Stimulated activated CD8-positive, alpha-beta memory T cell treated with anti-CD3 and anti-CD28 coated beads, Interleukin-4, amount 100 ng/mL, for 48 hours (primary cell): Measurements from ENCODE around the gene UBQLNL.

ENCODE experiments used
- DNase-seq: peaks from one replicate; pipeline ENCODE4 v3.0.0-alpha.2; 2020

Gene UBQLNL

GRCh38 chr11:5507177-5507932, 9.1 kb downstream of the UBQLNL start:
- DNase-seq, result no peak

- DNase-seq, result no peak
Measured at GRCh38 chr11:5505363-5506048, 11.0 kb downstream of the UBQLNL start.

- DNase-seq, result no peak
Measured at GRCh38 chr11:5504403-5504921, 12.0 kb downstream of the UBQLNL start.

GRCh38 chr11:5500393-5500801, 16.1 kb downstream of the UBQLNL start:
- DNase-seq, result no peak

GRCh38 chr11:5499671-5500070, 16.8 kb downstream of the UBQLNL start:
- DNase-seq, result no peak

GRCh38 chr11:5489576-5490357, 26.7 kb downstream of the UBQLNL start:
- no peak for DNase-seq

GRCh38 chr11:5488798-5489399, 27.6 kb downstream of the UBQLNL start:
- DNase-seq, result no peak

GRCh38 chr11:5488385-5488784, 28.1 kb downstream of the UBQLNL start, which contains the start of gene OR52D1:
TSS of gene OR52D1 (plus strand) at chr11:5488685. CDS start at chr11:5488707, 22 bp downstream.
- DNase-seq, result no peak

GRCh38 chr11:5486421-5486820, 30.1 kb downstream of the UBQLNL start:
- DNase-seq, result peak; percentile 30

GRCh38 chr11:5486003-5486402, 30.5 kb downstream of the UBQLNL start:
- no peak for DNase-seq

GRCh38 chr11:5476186-5476819, 40.2 kb downstream of the UBQLNL start:
- DNase-seq, result peak; percentile 45

- no peak for DNase-seq
Measured at GRCh38 chr11:5473921-5474320, 42.6 kb downstream of the UBQLNL start.

- DNase-seq, result no peak
Measured at GRCh38 chr11:5467527-5467926, 49.0 kb downstream of the UBQLNL start.
